GM13976 (cell line): ENCODE results near the gene MOGAT3.

Experiments
- DNase-seq: peaks from one replicate; pipeline ENCODE4 v3.0.0; 2012; ENCODE audit warnings: low spot score
- in situ Hi-C: fragments of 300-500 bp; cut with MboI; formaldehyde crosslinking; loops from one replicate; pipeline ENCODE4 v1.12.0; 2022; ENCODE audit warnings: low sequenced_read_pairs, mixed read lengths, inconsistent platforms; ENCODE audit not compliant: unreplicated experiment
- TF ChIP-seq, protein P1 (sequence below): IDR thresholded peaks from 2 replicates; pipeline ENCODE4 v1.5.1; 2012; ENCODE audit warnings: borderline replicate concordance, mild to moderate bottlenecking; ENCODE audit not compliant: insufficient read depth; ENCODE audit errors: extremely low read depth, missing control alignments, control extremely low read depth

MOGAT3 gene

DNA sequence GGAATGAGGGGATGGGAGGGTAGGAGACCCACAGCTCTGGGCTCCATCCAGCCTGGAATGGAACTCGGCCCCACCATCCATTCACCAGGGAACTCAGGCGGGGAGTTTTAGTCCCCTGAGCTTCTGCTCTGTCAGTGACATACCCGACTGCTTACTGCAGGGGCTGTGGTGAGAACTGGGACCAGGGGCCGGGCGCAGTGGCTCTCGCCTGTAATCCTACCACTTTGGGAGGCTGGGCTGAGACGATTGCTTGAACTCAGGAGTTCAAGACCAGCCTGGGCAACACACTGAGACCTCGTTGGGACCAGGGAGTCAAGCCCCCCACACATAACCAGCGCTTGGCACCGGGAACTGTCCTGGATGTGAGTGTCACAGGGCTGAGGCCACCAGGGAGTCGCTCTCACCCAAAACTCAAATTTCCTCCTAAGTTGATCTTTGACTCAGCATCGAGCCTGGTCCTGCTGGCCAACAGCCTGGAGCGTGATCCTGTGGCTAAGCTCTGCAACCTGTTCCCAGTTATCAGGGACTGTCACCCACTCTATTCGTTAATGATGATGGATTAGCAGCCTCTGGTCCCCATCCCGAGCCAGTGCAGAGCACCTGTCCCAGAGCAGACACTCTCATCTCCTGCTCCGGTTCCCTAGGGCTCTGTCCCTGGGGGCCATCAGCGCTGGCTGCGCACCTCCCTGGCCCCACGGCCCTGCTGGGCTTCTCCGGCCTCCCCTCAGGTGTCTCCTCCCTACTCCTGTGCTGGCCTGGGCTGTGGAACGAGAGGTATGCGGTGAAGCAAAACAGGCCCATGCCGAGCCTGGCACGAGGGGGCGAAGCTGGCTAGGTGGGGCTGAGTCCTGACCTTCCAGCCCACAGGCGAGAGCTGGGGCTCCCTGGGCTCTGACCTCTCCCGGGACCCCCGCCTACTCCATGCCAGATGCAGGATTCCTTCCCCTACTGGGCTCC is 37.7 kb upstream of the MOGAT3 start:
- in situ Hi-C loops, result no loop called here
- TF ChIP-seq, protein P1, sequence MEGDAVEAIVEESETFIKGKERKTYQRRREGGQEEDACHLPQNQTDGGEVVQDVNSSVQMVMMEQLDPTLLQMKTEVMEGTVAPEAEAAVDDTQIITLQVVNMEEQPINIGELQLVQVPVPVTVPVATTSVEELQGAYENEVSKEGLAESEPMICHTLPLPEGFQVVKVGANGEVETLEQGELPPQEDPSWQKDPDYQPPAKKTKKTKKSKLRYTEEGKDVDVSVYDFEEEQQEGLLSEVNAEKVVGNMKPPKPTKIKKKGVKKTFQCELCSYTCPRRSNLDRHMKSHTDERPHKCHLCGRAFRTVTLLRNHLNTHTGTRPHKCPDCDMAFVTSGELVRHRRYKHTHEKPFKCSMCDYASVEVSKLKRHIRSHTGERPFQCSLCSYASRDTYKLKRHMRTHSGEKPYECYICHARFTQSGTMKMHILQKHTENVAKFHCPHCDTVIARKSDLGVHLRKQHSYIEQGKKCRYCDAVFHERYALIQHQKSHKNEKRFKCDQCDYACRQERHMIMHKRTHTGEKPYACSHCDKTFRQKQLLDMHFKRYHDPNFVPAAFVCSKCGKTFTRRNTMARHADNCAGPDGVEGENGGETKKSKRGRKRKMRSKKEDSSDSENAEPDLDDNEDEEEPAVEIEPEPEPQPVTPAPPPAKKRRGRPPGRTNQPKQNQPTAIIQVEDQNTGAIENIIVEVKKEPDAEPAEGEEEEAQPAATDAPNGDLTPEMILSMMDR, result no peak
- DNase-seq, result no peak

DNA sequence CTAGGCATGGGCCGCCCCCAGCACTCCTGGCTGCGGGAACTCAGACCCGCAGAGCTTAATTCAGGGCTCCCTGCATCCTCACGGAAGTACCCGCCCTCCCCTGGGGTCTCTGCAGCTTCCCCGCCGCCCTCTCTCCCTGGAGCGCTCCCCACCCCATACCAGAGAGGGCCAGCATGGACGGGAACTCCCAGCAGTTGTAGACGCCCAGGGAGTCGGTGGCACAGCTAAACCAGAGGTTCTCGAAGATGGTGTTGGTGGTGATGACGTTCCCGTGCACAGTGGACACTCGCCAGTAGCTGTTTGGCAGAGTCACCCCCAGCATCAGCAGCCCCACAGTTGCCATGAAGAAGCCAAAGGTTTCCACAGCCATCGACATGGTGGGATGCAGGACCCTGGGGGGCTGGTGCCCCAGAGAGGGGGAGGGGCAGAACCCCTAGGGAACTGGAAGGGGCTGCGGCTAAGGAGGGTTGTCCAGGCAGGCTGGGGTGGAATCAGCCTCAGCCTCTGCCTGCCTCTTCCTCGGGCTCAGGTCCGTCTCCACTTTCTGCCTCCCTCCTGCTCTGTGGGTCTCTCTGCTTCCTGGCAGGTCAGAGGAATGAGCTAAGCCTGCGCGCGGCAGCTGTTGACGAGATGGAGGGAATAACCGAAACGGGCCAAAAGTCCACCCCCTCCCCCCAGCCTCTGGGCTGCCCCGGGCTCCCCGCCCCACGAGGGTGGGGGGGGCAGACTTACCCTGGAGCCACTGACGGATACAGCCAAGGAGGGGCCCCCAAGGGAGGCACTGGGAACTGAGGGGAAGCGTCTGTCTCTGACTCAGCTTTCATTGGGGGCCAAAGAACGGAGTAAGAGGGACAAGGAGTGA is 36.6 kb upstream of the MOGAT3 start, which contains the start of gene CLDN15:
TSS of gene CLDN15 (minus strand) at position 597 of the 862 bp plus-strand sequence. CDS start at position 376, 221 bp downstream.
- in situ Hi-C loops, result no loop called here
- TF ChIP-seq, protein P1, result no peak
- DNase-seq, result no peak

DNA sequence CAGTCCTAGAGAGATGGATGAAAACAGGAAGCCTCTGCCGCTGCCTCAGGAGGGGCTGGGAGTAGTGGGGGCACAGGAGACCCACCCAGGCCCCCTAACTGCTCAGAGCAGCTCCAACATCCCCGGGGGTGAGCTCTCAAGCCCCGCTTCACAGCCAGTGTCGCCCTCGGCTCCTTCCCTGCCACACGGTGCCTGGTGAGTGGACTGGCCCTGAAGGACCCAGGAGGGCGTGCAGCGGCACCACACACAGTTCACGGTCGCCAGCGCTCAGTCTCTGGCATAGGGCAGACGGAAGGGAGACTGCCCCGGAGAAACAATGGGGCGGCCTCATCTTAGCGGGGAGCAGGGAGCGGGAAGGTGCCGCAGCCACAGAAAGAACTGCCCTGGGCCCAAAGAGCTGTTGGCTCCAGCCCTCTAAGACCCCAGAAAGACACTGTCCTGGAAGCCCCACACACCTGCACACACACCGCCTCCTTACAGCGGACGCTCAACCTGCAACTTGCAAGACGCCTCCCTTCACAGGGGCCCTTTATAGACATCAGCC is 35.5 kb upstream of the MOGAT3 start:
- DNase-seq, result no peak
- TF ChIP-seq, protein P1, result no peak
- in situ Hi-C loops, result no loop called here

DNA sequence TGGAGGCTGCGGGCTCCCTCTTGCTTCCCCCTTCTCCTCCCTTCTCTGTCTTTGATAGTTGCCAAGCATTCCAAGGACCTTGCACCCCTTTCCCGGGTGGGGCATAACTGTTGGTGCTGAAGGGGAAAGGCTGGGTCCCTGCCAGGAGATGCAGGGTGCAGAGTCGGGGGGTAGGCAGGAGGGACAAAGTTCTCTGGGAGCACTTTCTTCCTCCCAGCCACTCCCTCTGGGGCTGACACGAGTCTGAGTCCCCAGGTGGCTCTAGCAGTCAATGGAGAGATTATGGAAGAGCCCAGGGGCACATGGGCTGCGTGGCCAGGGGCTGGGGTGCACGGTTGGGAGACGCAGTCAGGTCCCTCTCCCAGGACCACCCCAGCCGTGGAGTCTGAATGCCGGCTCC is 34.7 kb upstream of the MOGAT3 start:
- in situ Hi-C loops, result no loop called here

DNA sequence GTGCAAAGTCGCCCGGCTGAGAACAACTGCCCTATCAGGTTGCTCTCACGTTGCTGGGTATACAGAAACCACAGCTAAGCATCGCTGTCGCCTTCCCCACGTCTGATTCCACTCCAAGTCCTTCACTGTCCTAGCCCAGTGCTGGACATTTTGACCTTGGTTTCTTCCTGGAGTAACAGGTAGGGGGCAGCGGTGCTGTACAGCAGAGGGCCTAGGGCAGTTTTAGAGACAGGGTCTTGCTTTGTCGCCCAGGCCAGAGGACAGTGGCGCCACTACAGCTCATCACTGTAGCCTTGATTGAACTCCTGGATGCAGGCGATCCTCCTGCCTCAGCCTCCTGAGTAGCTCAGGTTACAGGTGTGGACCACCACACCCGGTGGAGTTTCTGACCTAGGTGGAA is 34.2 kb upstream of the MOGAT3 start:
- no peak for DNase-seq
- TF ChIP-seq, protein P1, result no peak
- in situ Hi-C loops, result no loop called here

More for the DNA sequence above, 34.7 kb upstream of the MOGAT3 start:
- TF ChIP-seq, protein P1, result no peak
- no peak for DNase-seq

DNA sequence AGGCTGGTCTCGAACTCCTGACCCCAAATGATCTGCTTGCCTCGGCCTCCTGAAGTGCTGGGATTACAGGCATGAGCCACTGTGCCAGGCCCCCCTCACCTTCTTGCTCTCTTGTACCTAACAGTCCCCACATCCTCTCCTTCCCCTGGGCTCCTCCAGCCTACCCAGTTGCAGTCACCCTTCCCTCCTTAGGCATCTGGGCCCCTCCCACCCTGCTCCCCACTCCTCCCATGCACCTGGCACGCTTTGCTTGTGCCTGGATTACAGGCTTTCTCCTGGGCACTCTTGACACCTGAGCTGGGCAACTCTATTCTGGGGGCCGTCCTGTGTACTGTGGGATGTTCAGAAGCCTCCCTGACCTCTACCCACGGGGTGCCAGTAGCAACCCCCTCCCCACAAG is 33.8 kb upstream of the MOGAT3 start:
- no peak for DNase-seq
- TF ChIP-seq, protein P1, result no peak
- in situ Hi-C loops, result no loop called here
